Endodermal cell (in vitro differentiated cells): ENCODE data around the gene ZC3H7A. TPM values are rescaled to one million over a fixed set of nuclear protein-coding genes. Genes with fewer than 3 reads are reported as not detected.

Experiments
- DNase-seq: peaks from one replicate; pipeline ENCODE4 v3.0.0-alpha.2; 2017
- H3K27ac ChIP-seq: 2 replicates; pipeline ENCODE4 v1.5.1; 2013; ENCODE audit warnings: mild to moderate bottlenecking, low read depth, low read length, moderate library complexity
- H3K27me3 ChIP-seq: 2 replicates; pipeline ENCODE4 v1.6.1; 2013; ENCODE audit warnings: mild to moderate bottlenecking, low read length, moderate library complexity; ENCODE audit not compliant: insufficient read depth, control insufficient read depth, poor library complexity, severe bottlenecking
- H3K36me3 ChIP-seq: 2 replicates; pipeline ENCODE4 v1.7.0; 2013; ENCODE audit warnings: mild to moderate bottlenecking, low read length, moderate library complexity; ENCODE audit not compliant: control insufficient read depth, insufficient read depth
- H3K4me1 ChIP-seq: one replicate; pipeline ENCODE4 v1.7.0; 2013; ENCODE audit warnings: low read length; ENCODE audit not compliant: control insufficient read depth, insufficient read depth
- H3K4me3 ChIP-seq: 2 replicates; pipeline ENCODE4 v1.5.1; 2013; ENCODE audit warnings: mild to moderate bottlenecking, low read length, moderate library complexity
- H3K9ac ChIP-seq: 2 replicates; pipeline ENCODE4 v1.6.1; 2013; ENCODE audit warnings: mild to moderate bottlenecking, low read length, moderate library complexity; ENCODE audit not compliant: poor library complexity, severe bottlenecking; ENCODE audit errors: extremely low read depth
- H3K9me3 ChIP-seq: 2 replicates; pipeline ENCODE4 v1.6.1; 2013; ENCODE audit warnings: mild to moderate bottlenecking, low read length, moderate library complexity; ENCODE audit not compliant: control insufficient read depth
- H3K27ac Mint-ChIP-seq: 2 replicates; pipeline ENCODE4 v1.8.0; 2020; ENCODE audit warnings: mixed read lengths
- H3K27me3 Mint-ChIP-seq: 2 replicates; pipeline ENCODE4 v1.8.0; 2021; ENCODE audit warnings: mild to moderate bottlenecking, mixed read lengths; ENCODE audit not compliant: insufficient read depth
- H3K36me3 Mint-ChIP-seq: 2 replicates; pipeline ENCODE4 v1.8.0; 2020; ENCODE audit warnings: low read depth, mixed read lengths
- H3K4me1 Mint-ChIP-seq: 2 replicates; pipeline ENCODE4 v1.8.0; 2020; ENCODE audit warnings: mixed read lengths
- H3K4me3 Mint-ChIP-seq: 2 replicates; pipeline ENCODE4 v1.8.0; 2020; ENCODE audit warnings: mild to moderate bottlenecking, moderate library complexity, mixed read lengths
- H3K9me3 Mint-ChIP-seq: 2 replicates; pipeline ENCODE4 v1.8.0; 2020; ENCODE audit warnings: mild to moderate bottlenecking, mixed read lengths
- WGBS, 2 experiments: methylation state at CpG; one replicate each; pipeline versions ENCODE4 v1.1.5 to v1.1.7; 2013; ENCODE audit warnings: missing lambda C conversion rate in 2 of 2, mixed read lengths in 1 of 2; ENCODE audit not compliant: insufficient coverage in 1 of 2, insufficient read length in 1 of 2; 5-methylcytosine and 5-hydroxymethylcytosine counted together
- long read RNA-seq, 4 experiments: library from polyadenylated mRNA in 2 of 4; library from RNA in 1 of 4; library from capped mRNA in 1 of 4; stranded (forward) in 3 of 4; unstranded in 1 of 4; transcript quantifications; one replicate each; pipeline ENCODE4 v2.0.0, GENCODE V29; 2020 to 2021; ENCODE audit warnings: inconsistent platforms in 1 of 4
- polyA plus RNA-seq, 2 experiments: library from polyadenylated mRNA; stranded (reverse); fragments of 50-300 nt; gene quantifications; one replicate each; pipeline ENCODE4 v1.2.3, GENCODE V29; 2013
- total RNA-seq, 2 donors: library from RNA; stranded (reverse); fragmentation: NEBNext Ultra II Directional in 1 of 2; extraction: Animal tissue kit (Norgen Biotek cat#: 25700) in 1 of 2; gene quantifications; 2 replicates in 1 of 2; 3 replicates in 1 of 2; pipeline ENCODE4 v1.2.1, GENCODE V29; 2021
- TF ChIP-seq, protein P1 (sequence below): fragments of 200-600 bp; sonication (generic); conservative IDR thresholded peaks from 2 replicates; pipeline ENCODE4 v1.5.0; 2021; ENCODE audit warnings: antibody characterized with exemption, mild to moderate bottlenecking

ZC3H7A gene, protein sequence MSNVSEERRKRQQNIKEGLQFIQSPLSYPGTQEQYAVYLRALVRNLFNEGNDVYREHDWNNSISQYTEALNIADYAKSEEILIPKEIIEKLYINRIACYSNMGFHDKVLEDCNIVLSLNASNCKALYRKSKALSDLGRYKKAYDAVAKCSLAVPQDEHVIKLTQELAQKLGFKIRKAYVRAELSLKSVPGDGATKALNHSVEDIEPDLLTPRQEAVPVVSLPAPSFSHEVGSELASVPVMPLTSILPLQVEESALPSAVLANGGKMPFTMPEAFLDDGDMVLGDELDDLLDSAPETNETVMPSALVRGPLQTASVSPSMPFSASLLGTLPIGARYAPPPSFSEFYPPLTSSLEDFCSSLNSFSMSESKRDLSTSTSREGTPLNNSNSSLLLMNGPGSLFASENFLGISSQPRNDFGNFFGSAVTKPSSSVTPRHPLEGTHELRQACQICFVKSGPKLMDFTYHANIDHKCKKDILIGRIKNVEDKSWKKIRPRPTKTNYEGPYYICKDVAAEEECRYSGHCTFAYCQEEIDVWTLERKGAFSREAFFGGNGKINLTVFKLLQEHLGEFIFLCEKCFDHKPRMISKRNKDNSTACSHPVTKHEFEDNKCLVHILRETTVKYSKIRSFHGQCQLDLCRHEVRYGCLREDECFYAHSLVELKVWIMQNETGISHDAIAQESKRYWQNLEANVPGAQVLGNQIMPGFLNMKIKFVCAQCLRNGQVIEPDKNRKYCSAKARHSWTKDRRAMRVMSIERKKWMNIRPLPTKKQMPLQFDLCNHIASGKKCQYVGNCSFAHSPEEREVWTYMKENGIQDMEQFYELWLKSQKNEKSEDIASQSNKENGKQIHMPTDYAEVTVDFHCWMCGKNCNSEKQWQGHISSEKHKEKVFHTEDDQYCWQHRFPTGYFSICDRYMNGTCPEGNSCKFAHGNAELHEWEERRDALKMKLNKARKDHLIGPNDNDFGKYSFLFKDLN
- total RNA-seq: 10 to 100 TPM; 37.7 to 38.5 TPM
- polyA plus RNA-seq (2013, experiment 1 of 2): 49.7 TPM
- polyA plus RNA-seq (2013, experiment 2 of 2): 47.6 TPM
- long read RNA-seq, experiment 1, partial matches to known transcripts: 5 of 16 reads
- long read RNA-seq, experiment 1, other reads (novel, unspliced or antisense): 4 of 16 reads
- long read RNA-seq, experiment 2, transcript ZC3H7A-201 (23 exons, 3,825 nt): major isoform, 38 of 54 reads
- long read RNA-seq, experiment 2, partial matches to known transcripts: 3 of 54 reads
- long read RNA-seq, experiment 2, other reads (novel, unspliced or antisense): 11 of 54 reads
- long read RNA-seq, experiment 3, transcript ZC3H7A-201 (23 exons, 3,825 nt): major isoform, 29 of 95 reads
- long read RNA-seq, experiment 3, partial matches to known transcripts: 46 of 95 reads
- long read RNA-seq, experiment 3, other reads (novel, unspliced or antisense): 18 of 95 reads
- long read RNA-seq, experiment 4, partial matches to known transcripts: 0 of 1 reads
- long read RNA-seq, experiment 4, other reads (novel, unspliced or antisense): 1 of 1 reads

DNA sequence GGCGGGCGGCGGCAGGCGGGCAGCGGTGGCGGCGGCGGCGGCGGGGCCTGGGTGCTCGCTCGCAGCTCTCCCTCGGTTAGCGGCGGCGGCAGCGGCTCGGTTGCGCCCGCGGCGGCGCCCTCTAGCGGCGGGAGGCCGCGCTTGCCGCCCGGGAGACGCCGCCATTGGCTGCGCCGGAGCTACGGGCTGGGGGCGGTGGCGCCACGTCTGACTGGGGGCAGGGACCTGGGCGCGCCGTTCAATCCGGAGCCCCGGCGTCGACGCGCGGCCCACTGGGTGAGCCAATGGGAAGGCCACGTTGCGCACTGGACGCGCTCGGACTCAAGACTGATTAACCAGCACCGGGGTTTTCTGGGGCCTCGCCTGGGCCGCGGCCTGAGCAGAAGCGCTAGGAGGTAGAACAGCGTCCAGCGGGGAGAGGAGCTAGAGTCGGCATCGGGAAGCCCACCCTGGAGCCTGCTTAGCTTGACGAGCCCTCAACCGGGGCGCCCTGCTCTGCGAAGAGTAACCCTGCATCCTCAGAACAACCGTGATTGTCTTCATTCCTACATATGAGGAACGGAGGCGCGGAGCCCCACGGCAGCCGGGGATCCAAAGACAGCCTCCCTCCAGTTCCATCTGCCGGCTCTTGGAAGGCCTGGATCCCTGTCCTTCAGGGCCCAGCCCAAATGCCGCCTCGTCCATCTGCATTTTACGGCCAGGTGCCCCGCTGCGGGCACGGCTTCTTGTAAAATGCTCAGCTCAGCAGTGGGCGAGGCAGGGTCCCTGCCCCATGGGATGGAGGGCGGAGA is at the start of gene ZC3H7A:
ZC3H7A (minus strand) TSS at position 93 of the 791 bp plus-strand sequence. CDS start 14,904 bp downstream, outside the sequence.
- Histone ChIP-seq H3K27ac (peak within 1 kb of the TSS; percentile 90), H3K36me3 (peaks cover 25% of the 10 kb centered on the region), H3K4me3 (peak within 1 kb of the TSS; percentile 88), H3K27me3 (no peaks in the 10 kb centered on the region), H3K4me1 (peaks cover 11% of the 10 kb centered on the region), H3K9me3 (no peaks in the 10 kb centered on the region), H3K9ac (peak within 1 kb of the TSS; percentile 88)
- TF ChIP-seq, protein P1, sequence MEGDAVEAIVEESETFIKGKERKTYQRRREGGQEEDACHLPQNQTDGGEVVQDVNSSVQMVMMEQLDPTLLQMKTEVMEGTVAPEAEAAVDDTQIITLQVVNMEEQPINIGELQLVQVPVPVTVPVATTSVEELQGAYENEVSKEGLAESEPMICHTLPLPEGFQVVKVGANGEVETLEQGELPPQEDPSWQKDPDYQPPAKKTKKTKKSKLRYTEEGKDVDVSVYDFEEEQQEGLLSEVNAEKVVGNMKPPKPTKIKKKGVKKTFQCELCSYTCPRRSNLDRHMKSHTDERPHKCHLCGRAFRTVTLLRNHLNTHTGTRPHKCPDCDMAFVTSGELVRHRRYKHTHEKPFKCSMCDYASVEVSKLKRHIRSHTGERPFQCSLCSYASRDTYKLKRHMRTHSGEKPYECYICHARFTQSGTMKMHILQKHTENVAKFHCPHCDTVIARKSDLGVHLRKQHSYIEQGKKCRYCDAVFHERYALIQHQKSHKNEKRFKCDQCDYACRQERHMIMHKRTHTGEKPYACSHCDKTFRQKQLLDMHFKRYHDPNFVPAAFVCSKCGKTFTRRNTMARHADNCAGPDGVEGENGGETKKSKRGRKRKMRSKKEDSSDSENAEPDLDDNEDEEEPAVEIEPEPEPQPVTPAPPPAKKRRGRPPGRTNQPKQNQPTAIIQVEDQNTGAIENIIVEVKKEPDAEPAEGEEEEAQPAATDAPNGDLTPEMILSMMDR: peak; percentile 87
- peak; percentile 99 for DNase-seq
- Mint-ChIP-seq H3K9me3 (peaks cover 5% of the 10 kb centered on the region), H3K36me3 (peaks cover 21% of the 10 kb centered on the region), H3K4me1 (peaks cover 39% of the 10 kb centered on the region), H3K4me3 (peak within 1 kb of the TSS; percentile 79), H3K27ac (peak within 1 kb of the TSS; percentile 92), H3K27me3 (no peaks in the 10 kb centered on the region)
- 0% methylated on average over 26 to 80 of the region's 80 CpGs for WGBS, 2 experiments

DNA sequence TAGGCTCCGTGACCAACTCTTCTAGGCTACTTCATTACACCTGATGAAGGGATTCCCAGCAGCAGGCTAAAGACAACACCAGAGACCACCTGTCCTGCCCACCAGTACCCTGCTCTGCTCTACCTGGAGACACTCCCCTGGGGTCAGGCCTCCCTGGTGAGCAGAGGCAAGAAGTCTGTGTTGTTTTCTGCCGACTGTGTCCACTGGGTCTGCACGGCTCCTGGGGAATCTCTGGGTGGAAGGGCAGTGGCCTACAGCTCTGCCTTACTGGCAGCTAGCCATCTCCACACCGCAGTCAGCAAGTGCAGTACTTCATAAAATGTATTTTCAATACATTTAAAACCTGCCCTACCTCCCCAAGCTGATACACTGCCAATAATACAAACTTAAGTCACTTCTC is 47.4 kb upstream of the ZC3H7A start:
- Mint-ChIP-seq H3K36me3 (peaks cover 82% of the 10 kb centered on the region), H3K27me3 (no peaks in the 10 kb centered on the region), H3K4me1 (no peaks in the 10 kb centered on the region), H3K9me3 (no peaks in the 10 kb centered on the region), H3K27ac (no peak overlapping the region), H3K4me3 (no peak overlapping the region)
- no peak for DNase-seq
- 92 to 96% methylated on average over 4 of the region's 4 CpGs for WGBS, 2 experiments
- TF ChIP-seq, protein P1: no peak
- Histone ChIP-seq H3K4me1 (no peaks in the 10 kb centered on the region), H3K27me3 (no peaks in the 10 kb centered on the region), H3K36me3 (peaks cover 90% of the 10 kb centered on the region), H3K9me3 (no peaks in the 10 kb centered on the region), H3K9ac (no peak overlapping the region), H3K27ac (no peak overlapping the region), H3K4me3 (no peak overlapping the region)
